Measurements from ENCODE around the gene PSRC1.

GRCh38 chr1:109293026-109293425 lies 10.1 kb upstream of the PSRC1 start:
- TF ChIP-seq EZH2phosphoT487 (IDR thresholded peaks at IDR 0.05; ENCODE audit: insufficient read depth, low read depth) (no peak), EZH2 (IDR thresholded peaks at IDR 0.05; ENCODE audit: insufficient read depth, poor library complexity, severe bottlenecking) (no peak)
